Astrocyte of the cerebellum (primary cell): Measurements from ENCODE around the gene SLC39A7.

ENCODE experiments used
- DNase-seq: peaks from one replicate; pipeline ENCODE4 v3.0.0-alpha.2; 2011; ENCODE audit warnings: low read depth
- H3K4me3 ChIP-seq: 2 replicates; pipeline ENCODE4 v1.5.1; 2011; ENCODE audit warnings: mild to moderate bottlenecking, low read depth, low read length, moderate library complexity
- CTCF ChIP-seq: IDR thresholded peaks from 2 replicates; pipeline ENCODE4 v1.5.1; 2012; ENCODE audit warnings: low read length, low read depth, moderate library complexity, mild to moderate bottlenecking; ENCODE audit errors: missing control alignments
- in situ Hi-C: cut with HindIII; loops from 2 replicates; pipeline ENCODE4 v1.10.0; 2017; ENCODE audit warnings: low sequenced_read_pairs

Gene SLC39A7

GRCh38 chr6:33200219-33201146 is at the start of gene SLC39A7, which contains the start of gene RXRB:
Gene SLC39A7 (plus strand): TSS chr6:33200867. CDS start chr6:33201246, 379 bp downstream.
Gene RXRB (minus strand): TSS chr6:33200665. CDS start chr6:33200476, 189 bp downstream.
- no peak for TF ChIP-seq CTCF
- H3K4me3 ChIP-seq: peak within 1 kb of the TSS; percentile 79
- peak; percentile 100 for DNase-seq
- in situ Hi-C loops: no loop called here

- in situ Hi-C loops: no loop called here
- no peak overlapping the region for H3K4me3 ChIP-seq
- no peak for DNase-seq
- no peak for TF ChIP-seq CTCF
Observed at GRCh38 chr6:33151050-33151449, 49.6 kb upstream of the SLC39A7 start.

GRCh38 chr6:33154349-33154748 is 46.3 kb upstream of the SLC39A7 start:
- DNase-seq: no peak
- H3K4me3 ChIP-seq: no peak overlapping the region
- TF ChIP-seq CTCF: no peak
- in situ Hi-C loops: no loop called here

- TF ChIP-seq CTCF: no peak
- DNase-seq: no peak
- no peak overlapping the region for H3K4me3 ChIP-seq
- in situ Hi-C loops: no loop called here
Observed at GRCh38 chr6:33156561-33156960, 44.1 kb upstream of the SLC39A7 start.

GRCh38 chr6:33156964-33157363 is 43.7 kb upstream of the SLC39A7 start:
- no peak overlapping the region for H3K4me3 ChIP-seq
- in situ Hi-C loops: no loop called here
- no peak for TF ChIP-seq CTCF
- DNase-seq: no peak

- DNase-seq: no peak
- TF ChIP-seq CTCF: no peak
- in situ Hi-C loops: no loop called here
- no peak overlapping the region for H3K4me3 ChIP-seq
Observed at GRCh38 chr6:33160096-33160495, 40.6 kb upstream of the SLC39A7 start.
